OCI-LY7 (cell line): Measurements from ENCODE around the gene BCL2L13.

ENCODE experiments used
- CTCF ChIP-seq: fragments of 200-600 bp; sonication (generic); conservative IDR thresholded peaks from 2 replicates; pipeline ENCODE4 v1.5.1; 2014; ENCODE audit warnings: mild to moderate bottlenecking, antibody characterized with exemption, low read length, moderate library complexity, mixed read lengths
- EZH2phosphoT487 ChIP-seq: fragments of 200-600 bp; sonication (generic); IDR thresholded peaks from 2 replicates; pipeline ENCODE4 v1.6.1; 2018; ENCODE audit warnings: low read depth, borderline replicate concordance, mild to moderate bottlenecking, mixed run types, antibody characterized with exemption, low read length, moderate library complexity, mixed read lengths

GRCh38 chr22:17769716-17770082 lies 131.1 kb downstream of the BCL2L13 start:
- TF ChIP-seq CTCF (no peak), EZH2phosphoT487 (no peak)
